Activated T-cell treated with anti-CD3 and anti-CD28 coated beads for 48 hours (primary cell): ENCODE results near the gene TCEA3.

Source experiments
- DNase-seq: peaks from one replicate; pipeline ENCODE4 v3.0.0-alpha.2; 2020; ENCODE audit warnings: low read depth

TCEA3 gene

DNA sequence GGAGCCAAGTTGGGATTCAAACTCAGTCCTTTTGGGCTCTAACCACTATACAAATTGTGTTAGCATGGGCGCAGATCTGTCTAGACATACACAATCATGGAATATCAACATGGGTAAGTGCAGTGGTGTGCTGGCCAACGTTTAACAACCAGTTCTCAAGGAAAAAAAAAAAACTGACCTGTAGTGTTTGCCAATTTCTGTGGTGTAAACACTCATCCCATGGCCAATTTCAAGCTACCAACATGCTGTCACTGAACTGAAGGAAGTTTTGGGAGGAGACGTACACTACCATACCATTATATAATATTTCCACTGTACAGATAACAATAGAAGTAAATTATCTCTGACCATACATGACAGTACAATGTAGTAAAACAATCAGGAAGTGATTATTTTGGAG, 3.2 kb downstream of the TCEA3 start:
- DNase-seq: no peak

GRCh38 chr1:23420778-23421177, 3.8 kb downstream of the TCEA3 start:
- DNase-seq: no peak

GRCh38 chr1:23419180-23419579, 5.4 kb downstream of the TCEA3 start:
- DNase-seq: no peak

- no peak for DNase-seq
Measured at GRCh38 chr1:23417570-23417969, 7.0 kb downstream of the TCEA3 start.

GRCh38 chr1:23416964-23417363, 7.6 kb downstream of the TCEA3 start:
- no peak for DNase-seq

- DNase-seq: no peak
Measured at GRCh38 chr1:23408797-23409290, 15.7 kb downstream of the TCEA3 start.

DNA sequence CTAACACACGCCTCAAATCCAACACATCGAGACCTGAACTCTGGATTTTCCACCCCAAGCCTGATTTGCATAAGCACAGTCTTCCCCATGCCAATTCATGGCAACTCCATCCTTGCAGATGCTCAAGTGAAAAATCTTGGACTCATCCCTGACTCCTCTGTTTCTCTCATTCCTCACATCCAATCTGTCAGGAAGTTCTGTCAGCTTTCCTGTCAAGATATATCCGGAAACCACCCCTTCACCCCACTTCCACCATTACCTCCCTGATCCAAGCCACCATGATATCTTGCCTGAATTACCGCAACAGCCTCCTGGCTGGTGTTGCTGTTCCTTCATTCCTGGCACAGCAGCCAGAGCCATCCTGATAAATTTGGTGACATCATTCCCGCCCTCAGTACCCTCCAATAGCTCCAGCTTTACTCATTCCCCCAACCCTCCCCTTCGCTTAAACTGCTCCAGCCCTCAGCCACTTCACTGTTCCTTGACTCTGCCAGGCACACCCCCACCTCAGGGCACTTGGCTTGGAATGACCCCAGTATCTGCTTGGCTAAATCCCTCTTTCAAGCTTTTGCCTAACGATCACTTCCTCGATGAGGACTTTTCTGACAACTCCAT, 17.4 kb downstream of the TCEA3 start:
- DNase-seq: no peak

DNA sequence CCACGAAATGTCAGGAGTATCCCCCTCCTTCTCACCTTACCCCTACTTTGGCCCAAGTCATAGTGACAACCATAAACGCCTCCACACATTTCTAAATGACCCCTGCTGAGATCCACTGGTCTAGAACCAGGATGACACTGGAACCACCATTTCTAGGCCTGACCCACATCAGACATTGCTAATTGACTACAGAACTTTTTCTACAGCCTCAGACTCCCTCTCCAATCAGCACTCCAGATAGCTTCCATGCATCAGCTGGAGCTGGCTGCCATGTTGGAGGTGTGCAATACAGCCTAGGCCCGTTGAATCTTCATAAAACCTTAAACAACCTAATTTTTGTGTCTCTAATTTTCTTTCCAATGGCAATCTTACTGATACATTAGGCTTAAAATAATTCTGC, 18.6 kb downstream of the TCEA3 start:
- DNase-seq: no peak

- DNase-seq: peak; percentile 83
Measured at GRCh38 chr1:23403735-23404486, 20.6 kb downstream of the TCEA3 start.

DNA sequence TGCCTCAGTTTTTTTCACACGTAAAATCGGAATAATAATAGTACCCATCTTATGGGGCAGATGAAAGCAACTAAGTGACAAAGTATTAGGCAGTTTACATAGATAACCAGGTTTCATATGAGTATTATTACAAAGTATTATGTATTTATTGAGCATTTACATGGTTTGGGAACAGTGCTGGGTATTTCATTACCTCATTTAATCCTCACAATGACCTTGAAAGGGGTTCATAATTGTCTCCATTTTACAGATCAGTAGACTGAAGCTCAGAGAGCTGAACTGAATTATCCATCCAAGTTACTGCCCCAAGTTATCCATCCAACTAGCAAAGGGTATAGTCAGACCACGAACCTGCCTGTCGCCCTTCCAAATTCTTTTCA, 21.2 kb downstream of the TCEA3 start:
- no peak for DNase-seq

- DNase-seq: no peak
Measured at GRCh38 chr1:23403038-23403336, 21.6 kb downstream of the TCEA3 start.

- no peak for DNase-seq
Measured at GRCh38 chr1:23402286-23403037, 22.1 kb downstream of the TCEA3 start.

DNA sequence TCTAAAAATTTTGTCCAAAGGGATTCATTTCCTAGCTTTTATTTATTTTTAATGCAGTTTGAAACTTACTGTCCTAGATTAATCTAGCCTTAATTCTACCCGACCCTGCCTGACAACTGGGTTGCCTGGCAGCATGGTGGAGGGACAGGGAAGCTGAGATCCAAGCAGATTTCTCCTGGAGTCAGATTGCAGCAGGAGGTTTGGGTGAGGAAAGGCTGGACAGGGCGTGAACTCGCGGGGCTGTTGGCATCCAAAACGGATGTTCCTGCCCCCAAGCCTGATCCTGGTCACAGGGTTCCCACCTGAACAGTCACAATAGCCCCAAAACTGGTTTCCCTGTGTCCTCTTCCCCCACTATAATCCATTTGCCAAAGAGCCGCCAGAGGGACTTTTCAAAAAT, 23.2 kb downstream of the TCEA3 start:
- no peak for DNase-seq

- DNase-seq: no peak
Measured at GRCh38 chr1:23400324-23401114, 24.0 kb downstream of the TCEA3 start.

DNA sequence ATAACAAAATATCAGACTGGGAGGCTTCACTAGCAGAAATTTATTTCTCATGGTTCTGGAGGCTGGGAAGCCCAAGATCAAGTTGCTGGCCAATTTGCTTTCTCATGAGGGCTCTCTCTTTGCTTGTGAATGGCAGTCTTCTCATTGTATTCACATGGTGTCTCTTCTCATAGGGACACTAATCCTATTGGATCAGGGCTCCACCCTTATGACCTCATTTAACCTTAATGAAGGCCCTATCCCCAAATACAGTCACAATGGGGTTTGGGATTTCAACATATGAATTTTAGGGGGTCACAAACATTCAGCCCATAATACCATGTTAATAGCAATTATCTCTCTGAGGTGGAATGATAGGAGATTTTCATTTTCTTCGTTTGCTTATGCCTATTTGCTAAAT, 25.3 kb downstream of the TCEA3 start:
- DNase-seq: no peak

DNA sequence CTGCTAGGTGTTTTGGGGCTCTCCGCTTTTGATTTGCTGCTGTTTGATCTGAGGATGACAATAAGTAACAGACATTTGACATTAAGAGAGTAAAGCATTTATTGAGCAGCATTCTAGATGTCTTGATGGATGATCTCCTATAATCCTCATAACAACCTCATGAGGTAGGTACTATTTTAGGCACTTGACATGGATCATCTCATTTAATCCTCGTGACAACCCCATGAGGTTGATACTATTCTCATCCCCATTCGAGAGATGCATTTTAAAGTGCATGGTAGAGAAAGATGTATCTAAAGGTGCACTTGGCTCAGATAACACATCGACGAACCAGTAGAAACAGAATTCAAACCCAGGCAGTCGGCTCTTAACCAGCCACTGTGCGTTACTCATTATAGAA, 26.6 kb downstream of the TCEA3 start:
- no peak for DNase-seq

DNA sequence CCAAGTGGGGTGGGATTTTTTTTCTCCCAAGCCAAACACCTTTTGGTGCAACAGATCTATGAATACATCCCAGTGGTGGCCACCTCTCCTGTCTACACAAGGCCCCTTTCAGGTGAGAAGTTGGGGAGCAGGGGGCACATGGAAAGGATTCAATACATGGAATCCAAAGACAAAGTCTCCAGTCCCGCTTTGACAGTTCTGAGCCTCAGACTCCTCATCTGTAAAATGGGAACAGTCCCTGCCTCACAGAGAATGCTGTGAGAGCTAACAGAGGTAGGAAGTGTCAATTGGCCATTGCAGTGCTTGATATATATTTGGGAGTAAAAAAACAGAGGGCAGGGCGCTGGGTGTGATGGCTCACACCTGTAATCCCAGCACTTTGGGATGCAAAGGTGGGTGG, 28.2 kb downstream of the TCEA3 start:
- DNase-seq: no peak

DNA sequence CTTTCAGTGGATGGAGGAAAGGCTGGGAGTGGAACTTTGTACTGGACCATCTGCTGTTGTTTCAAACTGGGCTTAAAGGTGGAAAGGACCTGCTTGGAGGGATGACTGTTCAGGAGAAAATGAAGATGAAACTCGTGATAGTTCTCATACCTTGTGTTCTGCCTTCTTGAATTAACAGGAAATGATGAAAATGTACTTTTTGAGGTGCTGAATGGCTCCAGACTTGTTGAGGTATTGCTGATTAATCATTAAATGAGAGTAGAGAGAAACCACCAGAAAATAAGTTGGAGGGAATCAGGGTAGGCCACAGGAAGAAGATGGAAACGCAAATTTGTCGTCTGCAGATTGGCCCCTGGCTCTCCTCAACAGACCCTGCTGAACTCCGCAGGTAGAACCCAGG, 28.7 kb downstream of the TCEA3 start:
- no peak for DNase-seq

DNA sequence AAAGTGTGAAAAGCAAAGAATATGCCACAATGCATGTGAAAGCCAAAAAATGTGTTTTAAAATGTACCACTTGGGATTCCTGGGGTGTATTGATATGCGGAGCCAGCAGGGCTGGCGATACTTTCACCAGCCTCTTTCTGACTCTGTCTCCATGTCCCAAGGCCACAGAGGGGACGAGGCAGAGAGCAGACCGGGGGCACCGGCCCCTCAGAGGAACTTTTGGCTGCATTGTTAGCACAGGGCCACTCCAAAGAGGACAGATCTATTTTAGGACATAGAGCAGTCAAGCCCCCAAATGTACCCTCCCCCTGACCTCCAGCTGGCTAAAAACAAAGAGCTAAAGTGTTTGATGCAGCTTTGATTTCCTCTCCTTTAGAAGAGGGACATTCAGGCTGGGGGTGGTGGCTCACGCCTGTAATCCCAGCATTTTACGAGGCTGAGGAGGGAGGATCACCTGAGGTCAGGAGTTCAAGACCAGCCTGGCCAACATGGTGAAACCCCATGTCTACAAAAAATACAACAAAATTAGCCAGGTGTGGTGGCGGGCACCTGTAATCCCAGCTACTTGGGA, 29.3 kb downstream of the TCEA3 start:
- DNase-seq: no peak

GRCh38 chr1:23394684-23395083, 29.9 kb downstream of the TCEA3 start:
- DNase-seq: no peak

DNA sequence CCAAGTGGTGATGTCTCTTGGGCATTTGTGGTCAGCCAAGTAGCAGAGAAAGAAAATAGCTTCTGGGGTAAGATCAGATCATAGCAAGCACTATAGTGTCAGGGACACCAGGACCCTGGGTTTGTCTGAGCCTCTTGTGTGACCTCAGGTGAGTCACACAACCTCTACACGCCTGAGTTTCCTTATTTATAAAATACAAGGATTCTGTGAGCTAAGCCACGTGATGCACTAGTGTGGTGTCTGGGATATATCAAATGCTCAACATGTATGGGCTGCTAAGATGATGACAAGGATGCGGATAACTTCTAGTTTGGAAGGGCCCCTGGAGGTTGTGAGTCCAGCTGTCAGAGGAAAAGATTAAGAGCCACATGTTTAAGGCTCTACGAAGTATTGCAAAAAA, 30.4 kb downstream of the TCEA3 start:
- no peak for DNase-seq

GRCh38 chr1:23393706-23394105, 30.8 kb downstream of the TCEA3 start:
- no peak for DNase-seq
